Measurements from ENCODE around the gene FOSB. TPM values are rescaled to one million over a fixed set of nuclear protein-coding genes. Genes with fewer than 3 reads are reported as not detected.

Gene FOSB
- total and polyA plus RNA-seq, 9 of the 15 experiments (the other 6 are each of a cell fraction or from before 2014, with no cell fraction given), result 0.11 to 2.7 (median 0.73) TPM

GRCh38 chr19:45478454-45479238, 10.8 kb downstream of the FOSB start (continued):
- peak; percentile 95 for TF ChIP-seq ZNF592 (IDR thresholded peaks at IDR 0.05)
- TF ChIP-seq BMI1 (IDR thresholded peaks at IDR 0.05; ENCODE audit: low read length), result no peak
- no peak for TF ChIP-seq FIP1L1 (IDR thresholded peaks at IDR 0.05; ENCODE audit: low read depth, low read length, poor library complexity, severe bottlenecking)
- TF ChIP-seq, protein P1, sequence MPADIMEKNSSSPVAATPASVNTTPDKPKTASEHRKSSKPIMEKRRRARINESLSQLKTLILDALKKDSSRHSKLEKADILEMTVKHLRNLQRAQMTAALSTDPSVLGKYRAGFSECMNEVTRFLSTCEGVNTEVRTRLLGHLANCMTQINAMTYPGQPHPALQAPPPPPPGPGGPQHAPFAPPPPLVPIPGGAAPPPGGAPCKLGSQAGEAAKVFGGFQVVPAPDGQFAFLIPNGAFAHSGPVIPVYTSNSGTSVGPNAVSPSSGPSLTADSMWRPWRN (IDR thresholded peaks at IDR 0.05; ENCODE audit: low read depth), result no peak
- peak; percentile 65; the same call in 1 of the 2 replicates for TF ChIP-seq POLR2AphosphoS5 (IDR thresholded peaks at IDR 0.05; ENCODE audit: control insufficient read depth, insufficient read depth, low read depth, low read length)
- TF ChIP-seq CSDE1 (IDR thresholded peaks at IDR 0.05), result peak in 1 of 2 experiments; percentile 18; a peak in 1 of 4 replicates
- no peak for TF ChIP-seq CHD1 (IDR thresholded peaks at IDR 0.05; ENCODE audit: low read length)
- no peak for TF ChIP-seq HDGF (IDR thresholded peaks at IDR 0.05)
- TF ChIP-seq ATF1 (CRISPR knock-in tag; IDR thresholded peaks at IDR 0.05), result no peak
- peak; percentile 84 for TF ChIP-seq ATF1 (tag; IDR thresholded peaks at IDR 0.05)
- peak; percentile 93 for TF ChIP-seq TOE1 (IDR thresholded peaks at IDR 0.05; ENCODE audit: borderline replicate concordance)
- no peak for TF ChIP-seq TOE1 (CRISPR knock-in tag; IDR thresholded peaks at IDR 0.05; ENCODE audit: borderline replicate concordance, low read depth)
- TF ChIP-seq CHD4 (IDR thresholded peaks at IDR 0.05; ENCODE audit: insufficient read depth, insufficient replicate concordance, low read depth, low read length, poor library complexity, severe bottlenecking), result no peak
- TF ChIP-seq, protein P2, sequence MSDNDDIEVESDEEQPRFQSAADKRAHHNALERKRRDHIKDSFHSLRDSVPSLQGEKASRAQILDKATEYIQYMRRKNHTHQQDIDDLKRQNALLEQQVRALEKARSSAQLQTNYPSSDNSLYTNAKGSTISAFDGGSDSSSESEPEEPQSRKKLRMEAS (CRISPR knock-in tag; IDR thresholded peaks at IDR 0.05), result peak; percentile 47; the same call in 1 of the 2 replicates
- TF ChIP-seq PML (IDR thresholded peaks at IDR 0.05; ENCODE audit: low read length), result peak; percentile 56
- TF ChIP-seq ZBTB9 (CRISPR knock-in tag; IDR thresholded peaks at IDR 0.05), result peak; percentile 63; the same call in 1 of the 2 replicates
- TF ChIP-seq ZBTB7A (IDR thresholded peaks at IDR 0.05; ENCODE audit: borderline replicate concordance, control insufficient read depth, low read depth, low read length), result no peak
- no peak; the same call in 1 of the 2 replicates for TF ChIP-seq ZNF175 (CRISPR knock-in tag; IDR thresholded peaks at IDR 0.05; ENCODE audit: low read depth)
- TF ChIP-seq NFXL1 (CRISPR knock-in tag; IDR thresholded peaks at IDR 0.05), result no peak
- TF ChIP-seq ZNF778 (CRISPR knock-in tag; IDR thresholded peaks at IDR 0.05), result no peak
